ENCODE measurements around the gene PDXK.

GRCh38 chr21:43731891-43732711 is 13.2 kb downstream of the PDXK start:
- TF ChIP-seq, protein P1, sequence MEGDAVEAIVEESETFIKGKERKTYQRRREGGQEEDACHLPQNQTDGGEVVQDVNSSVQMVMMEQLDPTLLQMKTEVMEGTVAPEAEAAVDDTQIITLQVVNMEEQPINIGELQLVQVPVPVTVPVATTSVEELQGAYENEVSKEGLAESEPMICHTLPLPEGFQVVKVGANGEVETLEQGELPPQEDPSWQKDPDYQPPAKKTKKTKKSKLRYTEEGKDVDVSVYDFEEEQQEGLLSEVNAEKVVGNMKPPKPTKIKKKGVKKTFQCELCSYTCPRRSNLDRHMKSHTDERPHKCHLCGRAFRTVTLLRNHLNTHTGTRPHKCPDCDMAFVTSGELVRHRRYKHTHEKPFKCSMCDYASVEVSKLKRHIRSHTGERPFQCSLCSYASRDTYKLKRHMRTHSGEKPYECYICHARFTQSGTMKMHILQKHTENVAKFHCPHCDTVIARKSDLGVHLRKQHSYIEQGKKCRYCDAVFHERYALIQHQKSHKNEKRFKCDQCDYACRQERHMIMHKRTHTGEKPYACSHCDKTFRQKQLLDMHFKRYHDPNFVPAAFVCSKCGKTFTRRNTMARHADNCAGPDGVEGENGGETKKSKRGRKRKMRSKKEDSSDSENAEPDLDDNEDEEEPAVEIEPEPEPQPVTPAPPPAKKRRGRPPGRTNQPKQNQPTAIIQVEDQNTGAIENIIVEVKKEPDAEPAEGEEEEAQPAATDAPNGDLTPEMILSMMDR (IDR thresholded peaks at IDR 0.05; ENCODE audit: low read length): no peak
- no peak for TF ChIP-seq EZH2 (IDR thresholded peaks at IDR 0.05; ENCODE audit: borderline replicate concordance, low read length)
